Mucosa of rectum (tissue), 2 donors: ENCODE data around the gene RRM2.

Experiments
- H3K27ac ChIP-seq, 2 donors: one replicate each; pipeline ENCODE4 v1.7.0; 2013; ENCODE audit warnings: inconsistent platforms in 2 of 2, low read depth in 2 of 2, low read length in 2 of 2
- H3K27me3 ChIP-seq, 2 donors: one replicate each; pipeline ENCODE4 v1.7.0; 2013; ENCODE audit warnings: low read length in 2 of 2; ENCODE audit not compliant: control insufficient read depth in 2 of 2, insufficient read depth in 2 of 2
- H3K36me3 ChIP-seq, 2 donors: one replicate each; pipeline ENCODE4 v1.7.0; 2013; ENCODE audit warnings: low read length in 2 of 2; ENCODE audit not compliant: control insufficient read depth in 2 of 2, insufficient read depth in 2 of 2
- H3K4me1 ChIP-seq, 2 donors: one replicate each; pipeline ENCODE4 v1.7.0; 2013; ENCODE audit warnings: low read length in 2 of 2, mild to moderate bottlenecking in 1 of 2; ENCODE audit not compliant: control insufficient read depth in 2 of 2, insufficient read depth in 2 of 2
- H3K4me3 ChIP-seq, 2 donors: one replicate each; pipeline ENCODE4 v1.7.0; 2013; ENCODE audit warnings: low read length in 2 of 2
- H3K9ac ChIP-seq, 2 donors: one replicate each; pipeline ENCODE4 v1.7.0; 2013; ENCODE audit warnings: low read length in 2 of 2, low read depth in 1 of 2, mild to moderate bottlenecking in 1 of 2
- H3K9me3 ChIP-seq, 2 donors: one replicate each; pipeline ENCODE4 v1.7.0; 2013; ENCODE audit warnings: low read length in 2 of 2; ENCODE audit not compliant: control insufficient read depth in 2 of 2
- donor health status: healthy.
- donor health status: Normal muscosa, but diverticular disease.

The RRM2 gene

GRCh38 chr2:10122500-10123280, at the start of gene RRM2:
Gene RRM2 (plus strand): TSS chr2:10122739. CDS start chr2:10122799, 60 bp downstream.
- Histone ChIP-seq H3K27me3 (peaks cover 4 to 5% of the 10 kb centered on the region in 2 donors), H3K27ac (peak within 1 kb of the TSS; percentile 78 to 86), H3K4me3 (peak within 1 kb of the TSS; percentile 81 to 88), H3K36me3 (no peaks in the 10 kb centered on the region), H3K9ac (peak within 1 kb of the TSS; percentile 41 to 72), H3K9me3 (no peaks in the 10 kb centered on the region), H3K4me1 (peaks cover 32 to 47% of the 10 kb centered on the region in 2 donors)

GRCh38 chr2:10073706-10074105, 48.8 kb upstream of the RRM2 start:
- no peaks in the 10 kb centered on the region for H3K36me3 ChIP-seq
- no peak overlapping the region for H3K4me3 ChIP-seq
- peaks cover 0 to 5% of the 10 kb centered on the region in 2 donors for H3K4me1 ChIP-seq
- H3K27ac ChIP-seq = no peak overlapping the region
- peaks cover 23 to 29% of the 10 kb centered on the region in 2 donors for H3K27me3 ChIP-seq
- H3K9ac ChIP-seq = no peak overlapping the region
- no peaks in the 10 kb centered on the region for H3K9me3 ChIP-seq

GRCh38 chr2:10075101-10075500, 47.4 kb upstream of the RRM2 start:
- no peak overlapping the region for H3K9ac ChIP-seq
- H3K4me1 ChIP-seq = peaks cover 5 to 6% of the 10 kb centered on the region in 2 donors
- H3K9me3 ChIP-seq = no peaks in the 10 kb centered on the region
- H3K27me3 ChIP-seq = peaks cover 24 to 33% of the 10 kb centered on the region in 2 donors
- H3K36me3 ChIP-seq = no peaks in the 10 kb centered on the region
- no peak overlapping the region for H3K27ac ChIP-seq
- no peak overlapping the region for H3K4me3 ChIP-seq

- H3K9me3 ChIP-seq = no peaks in the 10 kb centered on the region
- no peak overlapping the region for H3K27ac ChIP-seq
- H3K36me3 ChIP-seq = no peaks in the 10 kb centered on the region
- no peak overlapping the region for H3K4me3 ChIP-seq
- H3K9ac ChIP-seq = no peak overlapping the region
- H3K4me1 ChIP-seq = peaks cover 5 to 6% of the 10 kb centered on the region in 2 donors
- peaks cover 24 to 35% of the 10 kb centered on the region in 2 donors for H3K27me3 ChIP-seq
Measured at GRCh38 chr2:10075571-10076209, 46.8 kb upstream of the RRM2 start.

GRCh38 chr2:10076511-10076910, 46.0 kb upstream of the RRM2 start:
- Histone ChIP-seq H3K4me3 (no peak overlapping the region), H3K27me3 (peaks cover 30 to 40% of the 10 kb centered on the region in 2 donors), H3K9me3 (no peaks in the 10 kb centered on the region), H3K27ac (no peak overlapping the region), H3K36me3 (no peaks in the 10 kb centered on the region), H3K4me1 (peaks cover 5 to 6% of the 10 kb centered on the region in 2 donors), H3K9ac (no peak overlapping the region)

- no peak overlapping the region for H3K27ac ChIP-seq
- peaks cover 5 to 6% of the 10 kb centered on the region in 2 donors for H3K4me1 ChIP-seq
- no peaks in the 10 kb centered on the region for H3K36me3 ChIP-seq
- no peak overlapping the region for H3K9ac ChIP-seq
- no peak overlapping the region for H3K4me3 ChIP-seq
- peaks cover 30 to 40% of the 10 kb centered on the region in 2 donors for H3K27me3 ChIP-seq
- H3K9me3 ChIP-seq = no peaks in the 10 kb centered on the region
Measured at GRCh38 chr2:10076988-10077527, 45.5 kb upstream of the RRM2 start.

- peak overlapping the region in 1 of 2 donors; percentile 14 for H3K4me3 ChIP-seq
- H3K9ac ChIP-seq = no peak overlapping the region
- no peaks in the 10 kb centered on the region for H3K36me3 ChIP-seq
- peaks cover 30 to 41% of the 10 kb centered on the region in 2 donors for H3K27me3 ChIP-seq
- no peaks in the 10 kb centered on the region for H3K9me3 ChIP-seq
- H3K4me1 ChIP-seq = peaks cover 2 to 6% of the 10 kb centered on the region in 2 donors
- no peak overlapping the region for H3K27ac ChIP-seq
Measured at GRCh38 chr2:10078001-10078400, 44.5 kb upstream of the RRM2 start.

GRCh38 chr2:10078704-10079265, 43.8 kb upstream of the RRM2 start:
- peaks cover 2 to 6% of the 10 kb centered on the region in 2 donors for H3K4me1 ChIP-seq
- H3K9ac ChIP-seq = no peak overlapping the region
- H3K9me3 ChIP-seq = no peaks in the 10 kb centered on the region
- peak overlapping the region; percentile 46 to 58 for H3K4me3 ChIP-seq
- no peaks in the 10 kb centered on the region for H3K36me3 ChIP-seq
- peak overlapping the region; percentile 63 to 71 for H3K27ac ChIP-seq
- H3K27me3 ChIP-seq = peaks cover 36 to 45% of the 10 kb centered on the region in 2 donors

GRCh38 chr2:10079266-10079869, 43.2 kb upstream of the RRM2 start:
- H3K27me3 ChIP-seq = peaks cover 39 to 50% of the 10 kb centered on the region in 2 donors
- H3K36me3 ChIP-seq = no peaks in the 10 kb centered on the region
- peak overlapping the region; percentile 46 to 58 for H3K4me3 ChIP-seq

More at GRCh38 chr2:10079266-10079869, 43.2 kb upstream of the RRM2 start:
- peaks cover 2 to 6% of the 10 kb centered on the region in 2 donors for H3K4me1 ChIP-seq
- peak overlapping the region; percentile 63 to 71 for H3K27ac ChIP-seq
- no peaks in the 10 kb centered on the region for H3K9me3 ChIP-seq
- no peak overlapping the region for H3K9ac ChIP-seq
